Posterior vena cava (tissue), 2 donors: ENCODE data around the gene LOC101059915.
"Not testable (repeated sequence)": the region's sequence is repeated elsewhere in the genome, so short reads cannot be mapped to it uniquely, and the experiment has no call there.

Source experiments
- DNase-seq: peaks from one replicate; pipeline ENCODE4 v3.0.0-alpha.2; 2020; ENCODE audit warnings: low spot score
- intact Hi-C, 2 donors: fragments of 100-400 bp; cut with DNase I; formaldehyde crosslinking; loops; one replicate each; pipeline versions ENCODE4 v1.14.1 to v1.14.2; 2022 to 2023
- donor health status: DM: yes; HTN: yes; CAD: no.
- donor health status: DM: yes; HTN: yes; CAD: no.

The LOC101059915 gene

DNA sequence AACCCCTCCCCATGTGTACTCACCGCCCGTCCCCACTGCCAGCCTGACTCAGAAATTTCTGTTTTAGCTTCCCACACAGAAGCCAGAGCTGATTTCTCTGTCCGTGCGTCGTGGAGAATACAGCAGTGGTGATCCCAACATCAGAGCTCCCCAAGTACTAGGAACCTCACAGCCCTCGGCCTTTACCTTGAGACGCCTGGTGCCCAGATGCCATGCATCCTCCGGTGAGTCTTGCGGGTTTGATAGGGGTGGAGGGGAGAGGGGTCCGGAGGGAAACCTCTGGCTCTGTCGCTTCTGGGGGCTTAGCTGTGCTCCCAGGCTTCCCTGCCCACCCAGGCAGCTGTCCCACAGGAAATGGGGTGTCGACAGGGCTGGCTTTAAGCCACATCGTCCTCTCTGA lies 2.1 kb downstream of the LOC101059915 start:
- no peak for DNase-seq
- intact Hi-C loops = no loop called here

DNA sequence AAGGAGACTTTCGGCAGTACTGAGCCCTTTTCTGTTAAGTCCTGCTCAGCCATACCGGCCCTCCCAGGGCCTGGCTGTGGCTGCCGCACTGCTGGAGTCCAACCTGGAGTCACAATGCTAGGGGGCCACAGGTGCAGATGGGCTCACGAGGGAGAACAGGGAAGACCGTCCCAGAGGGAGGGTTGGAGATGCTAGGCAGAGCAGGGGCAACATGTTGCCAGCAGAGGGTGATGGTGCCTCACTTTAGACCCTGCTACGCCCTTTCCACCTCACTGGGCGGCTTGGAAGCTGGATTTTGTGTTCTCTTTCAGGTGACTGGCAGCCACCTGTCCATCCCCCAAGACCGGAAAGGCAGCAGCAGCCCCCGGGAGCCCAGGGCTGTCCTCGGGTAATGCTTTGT lies 2.6 kb downstream of the LOC101059915 start:
- intact Hi-C loops, DNase-seq: not testable (repeated sequence)

- DNase-seq = no peak
- intact Hi-C loops = no loop called here
Observed at GRCh38 chrX:71671043-71671780, 3.9 kb downstream of the LOC101059915 start.

DNA sequence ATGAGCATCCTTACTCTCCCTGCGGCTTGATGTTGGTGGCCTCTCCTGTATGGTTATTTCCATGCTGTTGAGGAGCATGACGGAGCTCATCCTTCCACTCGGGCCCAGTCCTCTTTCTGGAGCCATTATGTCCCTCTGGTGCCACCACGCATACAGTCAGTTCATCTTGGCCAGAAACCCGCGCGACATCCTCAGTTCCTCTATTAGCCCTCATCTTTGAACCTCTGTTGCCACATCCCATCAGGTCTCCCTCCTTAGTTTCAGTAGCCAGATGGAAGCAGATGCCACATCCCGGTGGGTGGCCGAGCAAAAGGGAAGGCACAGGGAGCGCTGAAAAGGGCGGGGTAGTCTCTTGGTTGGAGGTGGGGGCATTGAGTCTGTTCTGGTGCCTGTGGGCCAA lies 4.6 kb downstream of the LOC101059915 start:
- intact Hi-C loops = no loop called here
- no peak for DNase-seq

- DNase-seq, intact Hi-C loops: not testable (repeated sequence)
Observed at GRCh38 chrX:71675636-71676035, 8.3 kb downstream of the LOC101059915 start.

DNA sequence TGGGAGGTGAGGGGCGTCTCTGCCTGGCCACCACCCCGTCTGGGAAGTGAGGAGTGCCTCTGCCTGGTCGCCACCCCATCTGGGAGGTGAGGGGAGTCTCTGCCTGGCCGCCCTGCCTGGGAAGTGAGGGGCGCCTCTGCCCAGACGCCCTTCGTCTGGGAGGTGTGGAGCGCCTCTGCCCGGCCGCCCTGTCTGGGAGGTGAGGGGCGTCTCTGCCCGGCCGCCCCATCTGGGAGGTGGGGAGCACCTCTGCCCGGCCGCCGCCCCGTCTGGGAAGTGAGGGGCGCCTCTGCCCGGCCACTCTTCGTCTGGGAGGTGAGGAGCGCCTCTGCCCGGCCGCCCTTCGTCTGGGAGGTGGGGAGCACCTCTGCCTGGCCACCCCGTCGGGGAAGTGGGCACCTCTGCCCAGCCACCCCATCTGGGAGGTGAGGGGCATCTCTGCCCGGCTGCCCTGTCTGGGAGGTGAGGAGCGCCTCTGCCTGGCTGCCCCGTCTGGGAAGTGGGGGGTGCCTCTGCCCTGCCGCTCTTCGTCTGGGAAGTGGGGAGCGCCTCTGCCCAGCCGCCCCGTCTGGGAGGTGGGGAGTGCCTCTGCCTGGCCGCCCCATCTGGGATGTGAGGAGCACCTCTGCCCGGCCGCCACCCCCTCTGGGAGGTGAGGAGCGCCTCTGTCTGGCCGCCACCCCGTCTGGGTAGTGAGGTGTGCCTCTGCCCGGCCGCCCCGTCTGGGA lies 8.9 kb downstream of the LOC101059915 start:
- DNase-seq = peak; percentile 73
- intact Hi-C loops = not testable (repeated sequence)

DNA sequence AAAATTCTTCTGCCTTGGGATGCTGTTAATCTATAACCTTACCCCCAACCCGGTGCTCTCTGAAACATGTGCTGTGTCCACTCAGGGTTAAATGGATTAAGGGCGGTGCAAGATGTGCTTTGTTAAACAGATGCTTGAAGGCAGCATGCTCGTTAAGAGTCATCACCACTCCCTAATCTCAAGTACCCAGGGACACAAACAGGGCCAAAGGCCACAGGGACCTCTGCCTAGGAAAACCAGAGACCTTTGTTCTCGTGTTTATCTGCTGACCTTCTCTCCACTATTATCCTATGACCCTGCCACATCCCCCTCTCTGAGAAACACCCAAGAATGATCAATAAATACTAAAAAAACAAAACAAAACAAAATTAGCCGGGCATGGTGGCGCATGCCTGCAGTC lies 9.8 kb downstream of the LOC101059915 start:
- intact Hi-C loops, DNase-seq: not testable (repeated sequence)

DNA sequence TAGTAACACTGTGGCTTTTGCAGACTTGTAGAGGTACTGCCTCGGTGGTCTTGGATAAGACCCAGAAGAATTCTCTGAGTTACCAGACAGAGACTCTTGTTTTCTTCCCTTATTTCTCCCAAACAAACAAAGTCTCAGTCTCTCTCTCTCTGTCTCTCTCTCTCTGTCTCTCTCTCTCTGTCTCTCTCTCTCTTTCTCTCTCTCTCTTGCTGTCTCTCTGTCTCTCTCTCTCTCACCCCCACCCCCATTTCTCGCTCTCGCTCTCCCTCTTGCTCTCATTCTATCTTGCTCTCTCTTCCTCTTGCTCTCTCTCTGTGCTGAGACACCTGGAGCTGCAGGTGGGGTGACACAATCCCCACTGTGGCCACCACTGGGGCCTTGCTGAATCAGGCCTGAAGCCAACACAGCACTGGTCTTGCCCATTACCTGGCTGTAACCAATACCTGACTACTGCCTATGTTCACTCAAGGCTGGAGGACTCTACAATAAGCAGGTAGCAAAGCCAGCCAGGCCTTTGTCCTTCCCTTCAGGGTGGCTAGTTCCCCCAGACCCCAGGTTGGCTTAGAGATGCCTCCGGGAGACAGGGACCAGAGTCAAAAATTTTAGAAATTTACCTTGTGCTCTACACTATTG lies 12.3 kb downstream of the LOC101059915 start:
- no peak for DNase-seq

GRCh38 chrX:71696641-71697465 lies 29.5 kb downstream of the LOC101059915 start:
- intact Hi-C loops, DNase-seq: not testable (repeated sequence)

More for the DNA sequence above, 12.3 kb downstream of the LOC101059915 start:
- intact Hi-C loops = no loop called here

DNA sequence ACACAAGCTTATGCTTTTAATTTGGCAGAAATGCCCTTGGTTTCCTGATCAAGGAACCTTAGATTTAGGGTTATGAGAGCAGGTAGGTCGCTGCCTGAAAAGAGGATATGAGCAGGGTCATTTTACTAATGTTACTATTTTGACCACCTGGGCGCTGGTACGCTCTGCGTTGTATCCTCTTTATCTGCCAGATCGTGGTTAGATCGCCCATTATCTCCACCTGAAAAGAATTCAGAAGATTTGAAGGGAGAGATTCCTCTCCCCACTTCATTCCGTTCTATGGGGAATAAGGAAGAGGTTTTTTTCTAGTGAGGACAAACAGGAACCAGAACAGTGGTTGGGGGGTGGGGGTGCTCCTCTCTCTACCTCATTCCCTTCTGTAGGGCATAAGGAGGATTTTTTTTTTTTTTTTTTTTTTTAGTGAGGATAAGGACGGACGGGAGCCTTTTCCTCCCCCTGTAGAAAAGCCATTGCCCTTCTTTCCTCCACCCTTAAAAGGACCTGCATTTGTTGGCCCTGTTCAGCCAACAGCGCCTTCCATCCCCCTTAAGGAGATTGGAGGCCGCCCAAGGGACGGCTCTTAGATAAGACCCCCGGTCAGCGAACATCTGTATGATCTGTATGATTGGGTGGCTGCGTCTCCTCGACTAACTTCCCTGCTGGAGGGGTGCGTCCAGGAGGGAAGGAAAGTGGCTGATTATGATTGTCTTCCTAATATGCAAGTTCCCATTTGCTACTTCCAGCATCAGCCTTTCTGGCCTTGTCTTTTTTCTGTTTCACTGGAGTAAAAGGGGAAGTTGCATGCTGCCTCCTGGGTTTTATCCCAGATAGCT lies 30.3 kb downstream of the LOC101059915 start:
- intact Hi-C loops, DNase-seq: not testable (repeated sequence)

GRCh38 chrX:71698299-71699022 lies 31.1 kb downstream of the LOC101059915 start:
- intact Hi-C loops, DNase-seq: not testable (repeated sequence)

DNA sequence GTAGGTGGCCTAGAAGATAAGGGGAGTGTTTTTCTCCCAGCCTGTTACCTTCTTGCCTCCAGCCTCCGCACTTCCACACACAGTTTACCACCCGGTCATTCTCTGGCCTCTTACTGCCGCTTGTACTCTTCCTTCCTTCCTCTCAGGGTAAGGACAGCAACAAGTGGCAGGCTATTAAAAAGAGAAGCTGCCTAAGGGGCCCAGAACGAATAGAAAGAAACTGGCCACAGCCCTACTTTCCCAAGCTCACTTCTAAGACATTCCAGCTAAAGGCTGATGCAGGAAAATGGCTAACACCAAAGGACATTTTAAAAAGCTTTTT lies 31.6 kb downstream of the LOC101059915 start:
- intact Hi-C loops, DNase-seq: not testable (repeated sequence)

DNA sequence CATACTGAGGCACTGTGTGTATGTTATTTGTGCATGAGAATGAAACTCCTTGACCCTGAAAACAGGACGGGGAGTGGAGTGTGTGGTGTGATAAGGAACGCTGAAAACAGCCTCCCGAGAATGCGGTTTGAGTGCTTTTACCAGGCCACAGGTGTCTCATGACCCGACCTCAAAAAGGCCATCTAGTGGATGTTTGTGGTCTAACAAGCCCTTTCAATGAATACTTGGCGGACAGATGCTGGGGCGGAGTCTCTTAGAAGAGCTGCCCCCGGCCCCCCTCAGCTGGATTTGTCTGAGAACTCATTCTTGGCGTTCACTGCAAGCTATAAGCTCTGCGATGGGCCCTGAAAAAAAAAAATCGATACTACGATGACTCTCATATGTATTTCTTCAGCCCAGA lies 35.5 kb downstream of the LOC101059915 start:
- DNase-seq, intact Hi-C loops: not testable (repeated sequence)

GRCh38 chrX:71714064-71714463 lies 46.7 kb downstream of the LOC101059915 start:
- DNase-seq, intact Hi-C loops: not testable (repeated sequence)

DNA sequence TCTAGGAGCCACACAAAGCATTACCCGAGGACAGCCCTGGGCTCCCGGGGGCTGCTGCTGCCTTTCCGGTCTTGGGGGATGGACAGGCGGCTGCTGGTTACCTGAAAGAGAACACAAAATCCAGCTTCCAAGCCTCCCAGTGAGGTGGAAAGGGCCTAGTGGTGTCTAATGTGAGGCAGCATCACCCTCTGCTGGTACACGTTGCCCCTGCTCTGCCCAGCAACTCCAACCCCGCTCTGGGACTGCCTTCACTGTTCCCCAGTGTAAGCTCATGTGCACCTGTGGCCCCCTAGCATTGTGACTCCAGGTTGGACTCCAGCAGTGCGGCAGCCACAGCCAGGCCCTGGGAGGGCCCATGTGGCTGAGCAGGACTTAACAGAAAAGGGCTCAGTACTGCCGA lies 48.2 kb downstream of the LOC101059915 start:
- intact Hi-C loops, DNase-seq: not testable (repeated sequence)

GRCh38 chrX:71716323-71716722 lies 49.0 kb downstream of the LOC101059915 start:
- intact Hi-C loops, DNase-seq: not testable (repeated sequence)

GRCh38 chrX:71718185-71718584 lies 50.8 kb downstream of the LOC101059915 start, which contains the start of gene CXorf49:
Gene CXorf49, minus strand, starts transcription at chrX:71718285. Its CDS starts 134 bp downstream, at chrX:71718151.
- intact Hi-C loops, DNase-seq: not testable (repeated sequence)

DNA sequence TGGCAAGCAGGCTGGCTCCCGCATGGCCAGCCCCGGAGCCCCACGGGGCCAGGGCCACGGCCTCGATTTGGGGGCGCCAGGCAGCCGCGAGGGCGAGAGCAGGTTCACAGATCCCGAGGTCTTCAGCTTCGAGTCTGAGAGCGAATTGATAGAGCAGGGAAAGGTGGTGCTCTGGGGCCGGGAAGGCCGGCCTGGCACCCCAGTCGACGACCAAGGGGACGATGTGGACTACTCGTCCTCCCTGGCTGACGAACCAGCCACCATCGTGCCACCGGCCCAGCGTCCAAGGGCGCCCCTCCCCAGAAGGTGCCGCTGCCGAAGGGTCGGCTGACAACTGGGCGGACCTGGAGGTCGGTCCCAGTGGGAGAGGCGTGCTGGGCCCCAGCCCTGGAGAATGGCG lies 51.8 kb downstream of the LOC101059915 start:
- DNase-seq, intact Hi-C loops: not testable (repeated sequence)
